ENCODE measurements around the gene SCGB3A2.

Gene SCGB3A2

GRCh38 chr5:147911427-147911826 is 32.9 kb downstream of the SCGB3A2 start:
- DNase-seq: no peak

- DNase-seq: no peak
These were observed 33.5 kb downstream of the SCGB3A2 start for GRCh38 chr5:147912011-147912410.

GRCh38 chr5:147913786-147914185 is 35.3 kb downstream of the SCGB3A2 start:
- no peak for DNase-seq

GRCh38 chr5:147918101-147918685 is 39.7 kb downstream of the SCGB3A2 start:
- DNase-seq: no peak

GRCh38 chr5:147918899-147919298 is 40.4 kb downstream of the SCGB3A2 start:
- DNase-seq: no peak

GRCh38 chr5:147920420-147921030 is 42.0 kb downstream of the SCGB3A2 start:
- DNase-seq: no peak

GRCh38 chr5:147921136-147921535 is 42.6 kb downstream of the SCGB3A2 start:
- no peak for DNase-seq

GRCh38 chr5:147925020-147925419 is 46.5 kb downstream of the SCGB3A2 start:
- DNase-seq: no peak

- no peak for DNase-seq
These were observed 49.4 kb downstream of the SCGB3A2 start for GRCh38 chr5:147927901-147928300.

GRCh38 chr5:147930769-147931168 is 52.3 kb downstream of the SCGB3A2 start:
- no peak for DNase-seq
